GM23248 (cell line): Measurements from ENCODE around the gene ATRX. TPM values are rescaled to one million over a fixed set of nuclear protein-coding genes. Genes with fewer than 3 reads are reported as not detected.

ENCODE experiments used
- DNase-seq: peaks from one replicate; pipeline ENCODE4 v3.0.0-alpha.2; 2015
- H2AFZ ChIP-seq: fragments of 200-600 bp; sonication (generic); 2 replicates; pipeline ENCODE4 v1.6.1; 2016; ENCODE audit warnings: antibody characterized with exemption
- H3F3A ChIP-seq: fragments of 200-600 bp; sonication (generic); 2 replicates; pipeline ENCODE4 v1.6.1; 2016; ENCODE audit warnings: mild to moderate bottlenecking, antibody characterized with exemption, mixed run types; ENCODE audit not compliant: insufficient read depth
- H3K27ac ChIP-seq: fragments of 200-600 bp; sonication (generic); 2 replicates; pipeline ENCODE4 v1.5.1; 2016; ENCODE audit warnings: mild to moderate bottlenecking
- H3K27me3 ChIP-seq: fragments of 200-600 bp; sonication (generic); replicated peaks from 2 replicates; pipeline ENCODE4 v1.6.1; 2016; ENCODE audit warnings: mild to moderate bottlenecking; ENCODE audit not compliant: insufficient read depth
- H3K36me3 ChIP-seq: fragments of 200-600 bp; sonication (generic); 2 replicates; pipeline ENCODE4 v1.6.1; 2016; ENCODE audit warnings: low read depth, mild to moderate bottlenecking
- H3K4me1 ChIP-seq: fragments of 200-600 bp; sonication (generic); 2 replicates; pipeline ENCODE4 v1.6.1; 2016; ENCODE audit warnings: mild to moderate bottlenecking; ENCODE audit not compliant: insufficient read depth
- H3K4me2 ChIP-seq: fragments of 200-600 bp; sonication (generic); one replicate; pipeline ENCODE4 v1.6.1; 2016; ENCODE audit warnings: mild to moderate bottlenecking; ENCODE audit not compliant: unreplicated experiment
- H3K4me3 ChIP-seq: fragments of 200-600 bp; sonication (generic); 2 replicates; pipeline ENCODE4 v1.5.1; 2016; ENCODE audit warnings: mild to moderate bottlenecking
- H3K79me2 ChIP-seq: fragments of 200-600 bp; sonication (generic); 2 replicates; pipeline ENCODE4 v1.6.1; 2016; ENCODE audit warnings: mild to moderate bottlenecking; ENCODE audit not compliant: insufficient read depth
- H3K9ac ChIP-seq: fragments of 200-600 bp; sonication (generic); 2 replicates; pipeline ENCODE4 v1.6.1; 2016; ENCODE audit warnings: mild to moderate bottlenecking
- H3K9me2 ChIP-seq: fragments of 200-600 bp; sonication (generic); 2 replicates; pipeline ENCODE4 v1.6.1; 2016; ENCODE audit warnings: mixed run types, mild to moderate bottlenecking, moderate library complexity; ENCODE audit not compliant: insufficient read depth
- H3K9me3 ChIP-seq: fragments of 200-600 bp; sonication (generic); one replicate; pipeline ENCODE4 v1.6.1; 2017; ENCODE audit warnings: low read depth
- H4K20me1 ChIP-seq: fragments of 200-600 bp; sonication (generic); 2 replicates; pipeline ENCODE4 v1.6.0; 2016; ENCODE audit not compliant: insufficient read depth
- EZH2 ChIP-seq: fragments of 200-600 bp; sonication (generic); IDR thresholded peaks from 2 replicates; pipeline ENCODE4 v1.6.1; 2018; ENCODE audit warnings: antibody characterized with exemption, mild to moderate bottlenecking; ENCODE audit not compliant: insufficient read depth, poor library complexity, severe bottlenecking
- EZH2phosphoT487 ChIP-seq: fragments of 200-600 bp; sonication (generic); IDR thresholded peaks from 2 replicates; pipeline ENCODE4 v1.6.1; 2018; ENCODE audit warnings: antibody characterized with exemption, moderate library complexity, mild to moderate bottlenecking, low read depth; ENCODE audit not compliant: insufficient read depth
- WGBS, 2 experiments: methylation state at CpG; one replicate each; pipeline ENCODE4 v1.1.6; 2015 to 2017; ENCODE audit warnings: low lambda C conversion rate in 2 of 2, low coverage in 1 of 2; ENCODE audit errors: missing lambda C conversion rate in 2 of 2; 5-methylcytosine and 5-hydroxymethylcytosine counted together
- in situ Hi-C: fragments of 300-500 bp; cut with MboI; formaldehyde crosslinking; loops from 2 replicates; pipeline ENCODE4 v1.15.0; 2020
- polyA plus RNA-seq: library from polyadenylated mRNA; unstranded; fragments of >200 nt; fragmentation: Nextera tagmentation; extraction: Ambion mirVana; gene quantifications from 2 replicates; pipeline ENCODE4 v1.2.1, GENCODE V29; 2016
- small RNA-seq: library from RNA; depleted of rRNA; stranded (forward); fragments of <200 nt; gene quantifications from one replicate; pipeline ENCODE3, GENCODE V24; 2014; ENCODE audit warnings: low read depth, low replicate concordance
- total RNA-seq: library from RNA; depleted of rRNA; stranded (reverse); fragments of >200 nt; shearing (Covaris generic); gene quantifications from 2 replicates; pipeline ENCODE4 v1.2.3, GENCODE V29; 2014; rRNA removed

ATRX gene
- total and polyA plus RNA-seq, 2 experiments from 2014 or later, result 52.7 to 74.6 TPM

- Histone ChIP-seq H3K79me2 (no peaks in the 10 kb centered on the region), H3K9ac (no peak overlapping the region), H3K27me3 (no peaks in the 10 kb centered on the region), H3F3A (no peaks in the 10 kb centered on the region), H3K4me1 (no peaks in the 10 kb centered on the region), H2AFZ (no peak overlapping the region), H3K9me2 (no peaks in the 10 kb centered on the region), H3K9me3 (no peaks in the 10 kb centered on the region), H3K4me2 (no peak overlapping the region), H3K36me3 (no peaks in the 10 kb centered on the region), H3K27ac (no peak overlapping the region), H4K20me1 (no peaks in the 10 kb centered on the region), H3K4me3 (no peak overlapping the region)
- in situ Hi-C loops, result no loop called here
- DNase-seq, result peak; percentile 55
- TF ChIP-seq EZH2phosphoT487, result no peak
- TF ChIP-seq EZH2, result no peak
- WGBS, 2 experiments, result 57 to 81% methylated on average over 9 to 11 of the region's 20 CpGs
Measured at GRCh38 chrX:77493677-77494553, 292.1 kb downstream of the ATRX start.

- no peaks in the 10 kb centered on the region for H3K9me3 ChIP-seq
- no peaks in the 10 kb centered on the region for H3F3A ChIP-seq
- H3K36me3 ChIP-seq, result no peaks in the 10 kb centered on the region
- H3K27me3 ChIP-seq, result no peaks in the 10 kb centered on the region
- H3K27ac ChIP-seq, result no peak overlapping the region
- H4K20me1 ChIP-seq, result no peaks in the 10 kb centered on the region
- no peaks in the 10 kb centered on the region for H3K9me2 ChIP-seq
- TF ChIP-seq EZH2phosphoT487 (no peak), EZH2 (no peak)
- WGBS, 2 experiments, result 28 to 31% methylated on average over 5 of the region's 5 CpGs
- no peak overlapping the region for H3K4me3 ChIP-seq
- H3K4me1 ChIP-seq, result no peaks in the 10 kb centered on the region
- no peak overlapping the region for H3K4me2 ChIP-seq
- in situ Hi-C loops, result no loop called here
- DNase-seq, result no peak
- H2AFZ ChIP-seq, result no peak overlapping the region
- no peaks in the 10 kb centered on the region for H3K79me2 ChIP-seq
- no peak overlapping the region for H3K9ac ChIP-seq
Measured at GRCh38 chrX:77484045-77484444, 302.0 kb downstream of the ATRX start.

GRCh38 chrX:77455437-77455836 is 330.6 kb downstream of the ATRX start:
- WGBS, 2 experiments, result 96 to 100% methylated on average over 2 of the region's 2 CpGs
- Histone ChIP-seq H3K9me2 (no peaks in the 10 kb centered on the region), H2AFZ (no peak overlapping the region), H3K4me3 (no peak overlapping the region), H3K9me3 (no peaks in the 10 kb centered on the region), H4K20me1 (no peaks in the 10 kb centered on the region), H3K79me2 (no peaks in the 10 kb centered on the region), H3K36me3 (no peaks in the 10 kb centered on the region), H3K4me1 (peaks cover 12% of the 10 kb centered on the region), H3K9ac (no peak overlapping the region), H3F3A (peaks cover 12% of the 10 kb centered on the region; the same call in 1 of the 2 replicates), H3K27me3 (no peaks in the 10 kb centered on the region), H3K4me2 (no peak overlapping the region), H3K27ac (no peak overlapping the region)
- in situ Hi-C loops, result no loop called here
- no peak for DNase-seq
- TF ChIP-seq EZH2 (no peak), EZH2phosphoT487 (no peak)

Small RNA genes lying within 50 kb of the gene (small RNA-seq; reads per million reads assigned to genes)
- gene FABP5P15, result not detected

Other genes with a start within 250 kb of the ATRX start
- gene MAGT1, start 109.2 kb upstream of the ATRX start, total RNA-seq, result 51.1 and 58.9 TPM in 2 replicates
- gene MAGT1, start 109.2 kb upstream of the ATRX start, polyA plus RNA-seq, result 50.4 and 50.5 TPM in 2 replicates
- gene COX7B, start 113.3 kb upstream of the ATRX start, total RNA-seq, result 168 and 209 TPM in 2 replicates
- gene COX7B, start 113.3 kb upstream of the ATRX start, polyA plus RNA-seq, result 335 and 345 TPM in 2 replicates
- gene ATP7A, start 124.5 kb upstream of the ATRX start, total RNA-seq, result 6.6 and 8.7 TPM in 2 replicates
- 3.7 and 4.1 TPM in 2 replicates for gene ATP7A, start 124.5 kb upstream of the ATRX start, polyA plus RNA-seq
- not detected in 2 replicates for gene PGAM4, start 183.4 kb upstream of the ATRX start, total RNA-seq
- not detected in 2 replicates for gene PGAM4, start 183.4 kb upstream of the ATRX start, polyA plus RNA-seq